OCI-LY7 (cell line): Measurements from ENCODE around the gene TNFAIP8.

Source experiments
- EZH2phosphoT487 ChIP-seq: fragments of 200-600 bp; sonication (generic); IDR thresholded peaks from 2 replicates; pipeline ENCODE4 v1.6.1; 2018; ENCODE audit warnings: low read depth, borderline replicate concordance, mild to moderate bottlenecking, mixed run types, antibody characterized with exemption, low read length, moderate library complexity, mixed read lengths
- TF ChIP-seq, protein P1 (sequence below): fragments of 200-600 bp; sonication (generic); conservative IDR thresholded peaks from 2 replicates; pipeline ENCODE4 v1.5.1; 2014; ENCODE audit warnings: mild to moderate bottlenecking, antibody characterized with exemption, low read length, moderate library complexity, mixed read lengths

- no peak for TF ChIP-seq EZH2phosphoT487
- TF ChIP-seq, protein P1, sequence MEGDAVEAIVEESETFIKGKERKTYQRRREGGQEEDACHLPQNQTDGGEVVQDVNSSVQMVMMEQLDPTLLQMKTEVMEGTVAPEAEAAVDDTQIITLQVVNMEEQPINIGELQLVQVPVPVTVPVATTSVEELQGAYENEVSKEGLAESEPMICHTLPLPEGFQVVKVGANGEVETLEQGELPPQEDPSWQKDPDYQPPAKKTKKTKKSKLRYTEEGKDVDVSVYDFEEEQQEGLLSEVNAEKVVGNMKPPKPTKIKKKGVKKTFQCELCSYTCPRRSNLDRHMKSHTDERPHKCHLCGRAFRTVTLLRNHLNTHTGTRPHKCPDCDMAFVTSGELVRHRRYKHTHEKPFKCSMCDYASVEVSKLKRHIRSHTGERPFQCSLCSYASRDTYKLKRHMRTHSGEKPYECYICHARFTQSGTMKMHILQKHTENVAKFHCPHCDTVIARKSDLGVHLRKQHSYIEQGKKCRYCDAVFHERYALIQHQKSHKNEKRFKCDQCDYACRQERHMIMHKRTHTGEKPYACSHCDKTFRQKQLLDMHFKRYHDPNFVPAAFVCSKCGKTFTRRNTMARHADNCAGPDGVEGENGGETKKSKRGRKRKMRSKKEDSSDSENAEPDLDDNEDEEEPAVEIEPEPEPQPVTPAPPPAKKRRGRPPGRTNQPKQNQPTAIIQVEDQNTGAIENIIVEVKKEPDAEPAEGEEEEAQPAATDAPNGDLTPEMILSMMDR, result no peak
Observed at GRCh38 chr5:119361594-119362125, 5.8 kb downstream of the TNFAIP8 start.
